H1 (cell line): ENCODE results near the gene NEK11. TPM values are rescaled to one million over a fixed set of nuclear protein-coding genes. Genes with fewer than 3 reads are reported as not detected.

Experiments
- CTCF ChIA-PET: fragments of 300-600 bp; sonication (Branson Sonifier 250); formaldehyde crosslinking; loops from one replicate; lab custom pipeline; 2021; ENCODE audit not compliant: partially characterized antibody; lab: Charles Lee
- POLR2A ChIA-PET: fragments of 300-600 bp; sonication (Branson Sonifier 250); formaldehyde crosslinking; loops from one replicate; lab custom pipeline; 2021; ENCODE audit warnings: inconsistent platforms; ENCODE audit not compliant: partially characterized antibody; lab: Charles Lee
- DNase-seq, 2 experiments: peaks; one replicate each; pipeline versions ENCODE4 v3.0.0 to v3.0.0-alpha.2; 2010 to 2022; ENCODE audit warnings: low spot score in 2 of 2, low read depth in 1 of 2, mixed read lengths in 1 of 2
- FAIRE-seq: peaks from 2 replicates; lab custom pipeline; 2011; peaks lifted over from hg19 to GRCh38; lab: Jason Lieb, UNC
- H2AFZ ChIP-seq: 2 replicates; pipeline ENCODE4 v1.8.1; 2012; ENCODE audit warnings: low read length, inconsistent platforms
- H2AK5ac ChIP-seq: 2 replicates; pipeline ENCODE4 v1.6.1; 2013; ENCODE audit warnings: low read depth, low read length
- H2BK120ac ChIP-seq: replicated peaks from 2 replicates; pipeline ENCODE3; 2013; ENCODE audit warnings: low read depth, low read length, inconsistent platforms
- H2BK12ac ChIP-seq: 2 replicates; pipeline ENCODE4 v1.6.1; 2013; ENCODE audit warnings: low read depth, low read length
- H2BK15ac ChIP-seq: 2 replicates; pipeline ENCODE4 v1.6.1; 2013; ENCODE audit warnings: low read length
- H2BK20ac ChIP-seq: 2 replicates; pipeline ENCODE4 v1.6.1; 2013; ENCODE audit warnings: low read length
- H2BK5ac ChIP-seq: 2 replicates; pipeline ENCODE4 v1.6.1; 2013; ENCODE audit warnings: low read depth, low read length
- H3K14ac ChIP-seq: 2 replicates; pipeline ENCODE4 v1.6.1; 2013; ENCODE audit warnings: inconsistent platforms; ENCODE audit not compliant: insufficient read length
- H3K18ac ChIP-seq: 2 replicates; pipeline ENCODE4 v1.6.1; 2013; ENCODE audit warnings: low read length; ENCODE audit errors: extremely low read depth
- H3K23ac ChIP-seq: 2 replicates; pipeline ENCODE4 v1.6.1; 2013; ENCODE audit warnings: inconsistent platforms; ENCODE audit not compliant: insufficient read length
- H3K23me2 ChIP-seq: 2 replicates; pipeline ENCODE4 v1.6.1; 2013; ENCODE audit warnings: low read depth, low read length
- H3K27ac ChIP-seq: 2 replicates; pipeline ENCODE4 v1.6.1; 2011; ENCODE audit warnings: low read depth, low read length, inconsistent platforms
- H3K27me3 ChIP-seq, 4 experiments: replicated peaks in 1 of 4; 1 replicate in 1 of 4; 2 replicates in 3 of 4; pipeline versions ENCODE4 v1.6.1 to v1.8.1; 2011 to 2013; ENCODE audit warnings: low read length in 3 of 4, mild to moderate bottlenecking in 3 of 4, inconsistent platforms in 2 of 4, mixed read lengths in 2 of 4, moderate library complexity in 1 of 4; ENCODE audit not compliant: control insufficient read depth in 3 of 4, insufficient read depth in 3 of 4; ENCODE audit errors: extremely low read depth in 1 of 4
- H3K36me3 ChIP-seq, 4 experiments: 2 replicates each; pipeline versions ENCODE4 v1.6.1 to v1.8.1; 2011 to 2013; ENCODE audit warnings: mild to moderate bottlenecking in 4 of 4, low read length in 3 of 4, moderate library complexity in 2 of 4, control low read depth in 1 of 4, inconsistent platforms in 1 of 4; ENCODE audit not compliant: insufficient read depth in 4 of 4, control insufficient read depth in 2 of 4
- H3K4ac ChIP-seq: replicated peaks from 2 replicates; pipeline ENCODE3; 2013; ENCODE audit warnings: low read length, low read depth, mixed read lengths, inconsistent platforms; ENCODE audit not compliant: insufficient read length
- H3K4me1 ChIP-seq, 4 experiments: replicated peaks in 1 of 4; 1 replicate in 1 of 4; 2 replicates in 3 of 4; pipeline versions ENCODE4 v1.6.1 to v1.8.1; 2011 to 2013; ENCODE audit warnings: low read length in 3 of 4, inconsistent platforms in 2 of 4, mixed read lengths in 1 of 4; ENCODE audit not compliant: insufficient read depth in 4 of 4, control insufficient read depth in 3 of 4
- H3K4me2 ChIP-seq, 2 experiments: 2 replicates each; pipeline versions ENCODE4 v1.6.1 to v1.8.1; 2011 to 2013; ENCODE audit warnings: low read depth in 2 of 2, low read length in 2 of 2, control low read depth in 1 of 2, inconsistent platforms in 1 of 2, mild to moderate bottlenecking in 1 of 2; ENCODE audit not compliant: insufficient read depth in 1 of 2
- H3K4me3 ChIP-seq, 4 experiments: fragments of 200-600, 300-600 bp in 1 of 4; sonication (generic), shearing (Covaris generic), sonication (Bioruptor Twin) in 1 of 4; 2 replicates each; pipeline versions ENCODE4 v1.5.1 to v1.8.1; 2011 to 2016; ENCODE audit warnings: low read length in 4 of 4, low read depth in 3 of 4, control low read depth in 2 of 4, inconsistent platforms in 2 of 4, mild to moderate bottlenecking in 2 of 4, mixed read lengths in 1 of 4, moderate library complexity in 1 of 4; ENCODE audit not compliant: insufficient read depth in 2 of 4; ENCODE audit errors: extremely low read depth in 1 of 4
- H3K56ac ChIP-seq: replicated peaks from 2 replicates; pipeline ENCODE3; 2013; ENCODE audit warnings: low read depth, mild to moderate bottlenecking, mixed read lengths, low read length, inconsistent platforms; ENCODE audit not compliant: insufficient read length
- H3K79me1 ChIP-seq: 2 replicates; pipeline ENCODE4 v1.6.1; 2013; ENCODE audit warnings: low read depth, low read length, control low read depth
- H3K79me2 ChIP-seq, 2 experiments: 2 replicates each; pipeline versions ENCODE4 v1.6.1 to v1.8.1; 2012 to 2013; ENCODE audit warnings: low read length in 2 of 2, mild to moderate bottlenecking in 2 of 2, inconsistent platforms in 1 of 2; ENCODE audit not compliant: insufficient read depth in 2 of 2, control insufficient read depth in 1 of 2
- H3K9ac ChIP-seq, 4 experiments: replicated peaks in 1 of 4; 1 replicate in 1 of 4; 2 replicates in 3 of 4; pipeline versions ENCODE4 v1.6.1 to v1.8.1; 2011 to 2013; ENCODE audit warnings: low read depth in 3 of 4, low read length in 3 of 4, control low read depth in 2 of 4, mild to moderate bottlenecking in 2 of 4, moderate library complexity in 2 of 4, inconsistent platforms in 1 of 4; ENCODE audit errors: extremely low read depth in 1 of 4
- H3K9me3 ChIP-seq, 2 experiments: 2 replicates each; pipeline versions ENCODE4 v1.6.1 to v1.8.1; 2012 to 2013; ENCODE audit warnings: mild to moderate bottlenecking in 2 of 2, moderate library complexity in 2 of 2, control low read depth in 1 of 2, inconsistent platforms in 1 of 2, low read depth in 1 of 2, low read length in 1 of 2, mixed read lengths in 1 of 2; ENCODE audit not compliant: insufficient read depth in 2 of 2
- H4K20me1 ChIP-seq, 2 experiments: replicated peaks in 1 of 2; 2 replicates each; pipeline versions ENCODE3 to v1.8.1; 2011 to 2013; ENCODE audit warnings: inconsistent platforms in 2 of 2, low read length in 2 of 2, mild to moderate bottlenecking in 1 of 2; ENCODE audit not compliant: insufficient read depth in 2 of 2, control insufficient read depth in 1 of 2
- H4K5ac ChIP-seq: 2 replicates; pipeline ENCODE4 v1.6.1; 2013; ENCODE audit warnings: low read length, low read depth, mixed read lengths, inconsistent platforms; ENCODE audit not compliant: insufficient read length
- H4K8ac ChIP-seq: 2 replicates; pipeline ENCODE4 v1.8.0; 2013; ENCODE audit warnings: mild to moderate bottlenecking, moderate library complexity, low read length, inconsistent platforms; ENCODE audit not compliant: insufficient read depth; ENCODE audit errors: extremely low read depth
- H4K91ac ChIP-seq: replicated peaks from 2 replicates; pipeline ENCODE3; 2013; ENCODE audit warnings: low read length, mixed read lengths, inconsistent platforms; ENCODE audit not compliant: insufficient read length
- BACH1 ChIP-seq: IDR thresholded peaks from 2 replicates; pipeline ENCODE4 v1.6.1; 2012; ENCODE audit warnings: low read length, improper control_type of control experiment
- GTF2F1 ChIP-seq: IDR thresholded peaks from 2 replicates; pipeline ENCODE4 v1.6.1; 2012; ENCODE audit warnings: low read depth, low read length, improper control_type of control experiment, borderline replicate concordance
- JUND ChIP-seq: IDR thresholded peaks from 2 replicates; pipeline ENCODE4 v1.6.1; 2011; ENCODE audit warnings: mild to moderate bottlenecking, improper control_type of control experiment, low read length
- SAP30 ChIP-seq: fragments of 300-600 bp; sonication (generic); IDR thresholded peaks from 2 replicates; pipeline ENCODE4 v1.7.1; 2012; ENCODE audit warnings: low read length, moderate library complexity, mild to moderate bottlenecking, inconsistent platforms; ENCODE audit not compliant: insufficient read depth, insufficient replicate concordance
- WGBS, 2 experiments: shearing (Covaris generic) in 1 of 2; methylation state at CpG; one replicate each; pipeline versions ENCODE4 v1.1.6 to v1.1.7; 2013 to 2015; ENCODE audit warnings: low lambda C conversion rate in 2 of 2, mixed read lengths in 2 of 2, inconsistent platforms in 1 of 2, low coverage in 1 of 2, missing lambda C conversion rate in 1 of 2; ENCODE audit not compliant: insufficient replicate concordance in 2 of 2, insufficient coverage in 1 of 2, insufficient read length in 1 of 2; ENCODE audit errors: extremely low coverage in 1 of 2, missing lambda C conversion rate in 1 of 2; 5-methylcytosine and 5-hydroxymethylcytosine counted together
- polyA plus RNA-seq, 7 experiments: library from polyadenylated mRNA; depleted of rRNA in 3 of 7; stranded (reverse) in 5 of 7; unstranded in 2 of 7; fragments of >200 nt in 5 of 7; fragments of 200-250 nt in 2 of 7; gene quantifications; 1 replicate in 5 of 7; 2 replicates in 1 of 7; 4 replicates in 1 of 7; pipeline versions ENCODE4 v1.2.1 to v1.2.3, GENCODE V29; 2011 to 2013; ENCODE audit warnings: missing spikeins in 2 of 7, mixed read lengths in 2 of 7
- total RNA-seq: library from RNA; stranded (reverse); fragmentation: NEBNext Ultra II Directional; extraction: Animal tissue kit (Norgen Biotek cat#: 25700); gene quantifications from 2 replicates; pipeline ENCODE4 v1.2.1, GENCODE V29; 2021
- TF ChIP-seq, protein P1 (sequence below): IDR thresholded peaks from 2 replicates; pipeline ENCODE4 v1.6.1; 2011; ENCODE audit warnings: low read depth, mild to moderate bottlenecking, low read length; ENCODE audit not compliant: insufficient read depth

Gene NEK11
- total and polyA plus RNA-seq, 2 of the 8 experiments (the other 6 are each of a cell fraction or from before 2014, with no cell fraction given): 0.60 TPM; not detected in 1

DNA sequence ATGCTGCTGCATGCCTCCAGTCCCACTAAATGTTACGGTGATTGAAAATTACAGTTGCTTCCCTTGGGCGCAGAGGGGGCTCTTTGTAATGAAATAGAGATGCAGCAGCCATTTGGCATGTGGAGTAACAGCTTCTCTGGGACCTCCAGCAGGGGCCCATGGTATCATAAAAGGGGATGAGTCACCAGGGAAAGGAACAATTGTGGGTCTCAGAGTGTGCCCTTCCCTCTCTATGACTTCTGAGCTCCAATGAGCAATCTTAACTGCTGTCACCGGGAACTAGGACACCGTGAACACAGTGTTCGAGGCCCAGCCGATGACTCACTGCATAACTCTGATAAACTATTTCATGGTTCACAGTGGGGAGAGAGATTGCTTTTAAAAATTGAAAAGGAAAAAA lies 190.1 kb downstream of the NEK11 start:
- Histone ChIP-seq H3K4me2 (peak overlapping the region in 1 of 2 experiments; percentile 4; a peak in 1 of 4 replicates), H3K56ac (no peak overlapping the region), H3K23me2 (no peaks in the 10 kb centered on the region; the same call in 1 of the 2 replicates), H3K79me2 (no peaks in the 10 kb centered on the region), H2BK20ac (no peak overlapping the region)
- CTCF ChIA-PET: no interaction called here
- POLR2A ChIA-PET: interaction anchor here (1.2 kb wide), 1 partner anchor 145 kb away, joined by 3 read pairs; no protein-coding TSS in a partner anchor
- peak; percentile 21; the same call in 1 of the 2 replicates for TF ChIP-seq BACH1
- TF ChIP-seq GTF2F1: no peak
- TF ChIP-seq JUND: peak; percentile 87
- no peak for TF ChIP-seq SAP30
- TF ChIP-seq, protein P1, sequence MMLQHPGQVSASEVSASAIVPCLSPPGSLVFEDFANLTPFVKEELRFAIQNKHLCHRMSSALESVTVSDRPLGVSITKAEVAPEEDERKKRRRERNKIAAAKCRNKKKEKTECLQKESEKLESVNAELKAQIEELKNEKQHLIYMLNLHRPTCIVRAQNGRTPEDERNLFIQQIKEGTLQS: peak; percentile 63; the same call in 1 of the 2 replicates
- TF ChIP-seq, all 59 proteins: peak for 3
- Histone ChIP-seq H3K4me3 (no peak overlapping the region), H4K20me1 (no peaks in the 10 kb centered on the region), H2AK5ac (no peak overlapping the region), H3K4ac (no peak overlapping the region), H3K27ac (no peak overlapping the region), H2BK15ac (no peak overlapping the region), H4K91ac (no peak overlapping the region), H2BK5ac (no peak overlapping the region), H3K18ac (no peak overlapping the region; the same call in 1 of the 2 replicates), H3K9me3 (no peaks in the 10 kb centered on the region), H3K23ac (no peak overlapping the region), H3K4me1 (peaks cover 0 to 7% (median under 1%) of the 10 kb centered on the region in 4 experiments; a peak in 1 of 7 replicates), H2AFZ (no peak overlapping the region), H3K9ac (no peak overlapping the region), H2BK12ac (no peak overlapping the region), H3K14ac (no peak overlapping the region), H4K5ac (no peak overlapping the region), H2BK120ac (no peak overlapping the region), H3K36me3 (no peaks in the 10 kb centered on the region), H3K27me3 (no peaks in the 10 kb centered on the region), H4K8ac (no peak overlapping the region), H3K79me1 (no peaks in the 10 kb centered on the region)
- FAIRE-seq (no peak), DNase-seq (peak in 1 of 2 experiments; percentile 21)
- WGBS, 2 experiments: 71% methylated on average over 6 of the region's 6 CpGs; no CpG with 5 or more reads in 1 of the 2 experiments
